Large intestine (tissue), 3 donors: Measurements from ENCODE around the gene OBSCN. TPM values are rescaled to one million over a fixed set of nuclear protein-coding genes. Genes with fewer than 3 reads are reported as not detected.

Source experiments
- DNase-seq, 2 donors: peaks; one replicate each; pipeline versions ENCODE4 v3.0.0 to v3.0.0-alpha.2; 2013
- H3K27ac ChIP-seq: one replicate; pipeline ENCODE4 v1.5.1; 2013; ENCODE audit warnings: low read length
- H3K27me3 ChIP-seq: 2 replicates; pipeline ENCODE4 v1.6.1; 2013; ENCODE audit warnings: low read length; ENCODE audit not compliant: control insufficient read depth, insufficient read depth
- H3K36me3 ChIP-seq: 2 replicates; pipeline ENCODE4 v1.6.1; 2013; ENCODE audit warnings: low read length; ENCODE audit not compliant: control insufficient read depth, insufficient read depth
- H3K4me1 ChIP-seq: one replicate; pipeline ENCODE4 v1.6.1; 2013; ENCODE audit warnings: low read length; ENCODE audit not compliant: control insufficient read depth, insufficient read depth
- H3K4me3 ChIP-seq: one replicate; pipeline ENCODE4 v1.5.1; 2013; ENCODE audit warnings: low read length
- H3K9me3 ChIP-seq: one replicate; pipeline ENCODE4 v1.6.1; 2013; ENCODE audit warnings: mild to moderate bottlenecking, low read depth, low read length, moderate library complexity; ENCODE audit not compliant: control insufficient read depth
- WGBS: methylation state at CpG from one replicate; pipeline ENCODE4 v1.1.5; 2013; ENCODE audit warnings: low lambda C conversion rate; ENCODE audit not compliant: insufficient coverage; 5-methylcytosine and 5-hydroxymethylcytosine counted together
- polyA plus RNA-seq: library from polyadenylated mRNA; unstranded; fragments of 120-200 nt; gene quantifications from one replicate; pipeline ENCODE4 v1.2.1, GENCODE V29; 2013

The OBSCN gene
- polyA plus RNA-seq, 1 donor, result 58.9 TPM

- H3K27ac ChIP-seq, result no peak overlapping the region
- H3K4me1 ChIP-seq, result peaks cover 35% of the 10 kb centered on the region
- H3K27me3 ChIP-seq, result peaks cover 23% of the 10 kb centered on the region
- no peak overlapping the region for H3K4me3 ChIP-seq
- WGBS, result no CpG with 5 or more reads among the region's 10 CpGs
- no peaks in the 10 kb centered on the region for H3K9me3 ChIP-seq
- DNase-seq, result no peak
- H3K36me3 ChIP-seq, result peaks cover 2% of the 10 kb centered on the region
Observed at GRCh38 chr1:228163776-228164519, 43.9 kb upstream of the OBSCN start.

- 14% methylated on average over 1 of the region's 20 CpGs for WGBS
- DNase-seq, result no peak
- peaks cover 35% of the 10 kb centered on the region for H3K4me1 ChIP-seq
Observed at GRCh38 chr1:228164561-228165371, 43.1 kb upstream of the OBSCN start.

GRCh38 chr1:228165372-228166169, 42.3 kb upstream of the OBSCN start, which contains the start of gene IBA57:
Gene IBA57, plus strand, starts transcription at chr1:228165804. Its CDS starts 13 bp downstream, at chr1:228165817.
- DNase-seq, result peak; percentile 100
- Histone ChIP-seq H3K4me1 (peaks cover 35% of the 10 kb centered on the region), H3K36me3 (peaks cover 2% of the 10 kb centered on the region), H3K27ac (peak within 1 kb of the TSS; percentile 99), H3K4me3 (peak within 1 kb of the TSS; percentile 84), H3K27me3 (peaks cover 7% of the 10 kb centered on the region), H3K9me3 (no peaks in the 10 kb centered on the region)
- WGBS, result no CpG with 5 or more reads among the region's 93 CpGs

More at GRCh38 chr1:228164561-228165371, 43.1 kb upstream of the OBSCN start:
- H3K27me3 ChIP-seq, result peaks cover 15% of the 10 kb centered on the region
- H3K4me3 ChIP-seq, result peak overlapping the region; percentile 57
- peak overlapping the region; percentile 96 for H3K27ac ChIP-seq
- H3K9me3 ChIP-seq, result no peaks in the 10 kb centered on the region
- peaks cover 2% of the 10 kb centered on the region for H3K36me3 ChIP-seq

- H3K9me3 ChIP-seq, result no peaks in the 10 kb centered on the region
- H3K27me3 ChIP-seq, result peaks cover 2% of the 10 kb centered on the region
- H3K4me1 ChIP-seq, result peaks cover 28% of the 10 kb centered on the region
- H3K27ac ChIP-seq, result peak overlapping the region; percentile 99
- WGBS, result no CpG with 5 or more reads among the region's 26 CpGs
- H3K4me3 ChIP-seq, result peak overlapping the region; percentile 84
- DNase-seq, result peak; percentile 82 to 89
- peaks cover 2% of the 10 kb centered on the region for H3K36me3 ChIP-seq
Observed at GRCh38 chr1:228166170-228166936, 41.5 kb upstream of the OBSCN start.

- H3K27ac ChIP-seq, result no peak overlapping the region
- H3K4me3 ChIP-seq, result no peak overlapping the region
- DNase-seq, result no peak
- H3K9me3 ChIP-seq, result peaks cover under 1% of the 10 kb centered on the region
- H3K4me1 ChIP-seq, result peaks cover 4% of the 10 kb centered on the region
- WGBS, result no CpG with 5 or more reads among the region's 12 CpGs
- no peaks in the 10 kb centered on the region for H3K27me3 ChIP-seq
- H3K36me3 ChIP-seq, result peaks cover 2% of the 10 kb centered on the region
Observed at GRCh38 chr1:228168563-228169270, 39.1 kb upstream of the OBSCN start.

- Histone ChIP-seq H3K4me1 (peaks cover 4% of the 10 kb centered on the region), H3K9me3 (peaks cover 5% of the 10 kb centered on the region), H3K4me3 (no peak overlapping the region), H3K27me3 (no peaks in the 10 kb centered on the region), H3K36me3 (peaks cover 2% of the 10 kb centered on the region), H3K27ac (no peak overlapping the region)
- DNase-seq, result no peak
- no CpG with 5 or more reads among the region's 2 CpGs for WGBS
Observed at GRCh38 chr1:228169345-228169744, 38.5 kb upstream of the OBSCN start.

GRCh38 chr1:228170666-228171065, 37.2 kb upstream of the OBSCN start:
- WGBS, result no CpG with 5 or more reads among the region's 7 CpGs
- DNase-seq, result no peak
- Histone ChIP-seq H3K27ac (no peak overlapping the region), H3K4me1 (peaks cover 4% of the 10 kb centered on the region), H3K27me3 (no peaks in the 10 kb centered on the region), H3K9me3 (peaks cover 10% of the 10 kb centered on the region), H3K36me3 (peaks cover 12% of the 10 kb centered on the region), H3K4me3 (no peak overlapping the region)

GRCh38 chr1:228171221-228171891, 36.5 kb upstream of the OBSCN start:
- Histone ChIP-seq H3K4me3 (no peak overlapping the region), H3K27me3 (no peaks in the 10 kb centered on the region), H3K9me3 (peaks cover 10% of the 10 kb centered on the region), H3K27ac (no peak overlapping the region), H3K4me1 (peaks cover 4% of the 10 kb centered on the region), H3K36me3 (peaks cover 17% of the 10 kb centered on the region)
- no peak for DNase-seq
- WGBS, result 100% methylated on average over 1 of the region's 10 CpGs
